ENCODE measurements around the gene BARX2.

The BARX2 gene

GRCh38 chr11:129402206-129403171, 26.8 kb downstream of the BARX2 start:
- no peak for DNase-seq (ENCODE audit: low read depth)

- no peak for DNase-seq (ENCODE audit: low read depth)
These were observed 29.1 kb downstream of the BARX2 start for GRCh38 chr11:129404731-129405130.

GRCh38 chr11:129408865-129409444, 33.3 kb downstream of the BARX2 start:
- no peak for DNase-seq (ENCODE audit: low read depth)

GRCh38 chr11:129410395-129410960, 34.8 kb downstream of the BARX2 start:
- no peak for DNase-seq (ENCODE audit: low read depth)

- DNase-seq (ENCODE audit: low read depth): no peak
These were observed 36.8 kb downstream of the BARX2 start for GRCh38 chr11:129412494-129412893.

DNA sequence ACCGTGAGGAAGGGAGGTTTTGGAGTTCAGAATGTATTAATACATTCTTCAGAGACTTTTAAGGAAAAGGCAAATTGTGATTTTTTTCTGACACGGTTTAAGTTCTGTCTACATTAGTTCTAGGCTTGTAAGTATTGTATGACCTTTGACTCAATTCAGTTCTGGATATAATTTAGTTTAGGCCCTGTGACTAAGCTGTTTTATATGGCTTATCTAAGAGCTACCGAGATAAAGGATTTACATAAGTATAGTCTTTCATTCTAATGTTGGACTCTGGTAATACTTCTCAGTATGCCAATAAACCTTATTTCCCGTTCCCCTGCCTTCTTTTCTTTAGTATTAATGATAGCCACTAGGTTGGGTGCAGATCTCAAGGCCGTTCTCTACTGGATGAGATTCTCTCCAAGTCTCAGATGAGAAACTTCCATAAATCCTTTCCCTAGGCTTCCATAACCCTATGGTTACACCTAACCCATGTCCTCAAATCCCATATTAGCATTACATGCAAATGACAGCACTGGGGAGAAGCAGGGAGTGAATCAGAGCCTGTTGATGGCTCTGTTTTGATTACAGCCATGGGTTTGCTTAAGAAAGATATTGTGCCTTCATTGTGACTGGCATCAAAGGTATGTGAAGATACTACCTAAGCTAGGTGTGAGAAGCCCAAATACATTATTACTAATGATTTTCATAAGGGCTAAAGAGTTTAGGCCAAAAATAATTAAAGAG, 38.7 kb downstream of the BARX2 start:
- no peak for DNase-seq (ENCODE audit: low read depth)

DNA sequence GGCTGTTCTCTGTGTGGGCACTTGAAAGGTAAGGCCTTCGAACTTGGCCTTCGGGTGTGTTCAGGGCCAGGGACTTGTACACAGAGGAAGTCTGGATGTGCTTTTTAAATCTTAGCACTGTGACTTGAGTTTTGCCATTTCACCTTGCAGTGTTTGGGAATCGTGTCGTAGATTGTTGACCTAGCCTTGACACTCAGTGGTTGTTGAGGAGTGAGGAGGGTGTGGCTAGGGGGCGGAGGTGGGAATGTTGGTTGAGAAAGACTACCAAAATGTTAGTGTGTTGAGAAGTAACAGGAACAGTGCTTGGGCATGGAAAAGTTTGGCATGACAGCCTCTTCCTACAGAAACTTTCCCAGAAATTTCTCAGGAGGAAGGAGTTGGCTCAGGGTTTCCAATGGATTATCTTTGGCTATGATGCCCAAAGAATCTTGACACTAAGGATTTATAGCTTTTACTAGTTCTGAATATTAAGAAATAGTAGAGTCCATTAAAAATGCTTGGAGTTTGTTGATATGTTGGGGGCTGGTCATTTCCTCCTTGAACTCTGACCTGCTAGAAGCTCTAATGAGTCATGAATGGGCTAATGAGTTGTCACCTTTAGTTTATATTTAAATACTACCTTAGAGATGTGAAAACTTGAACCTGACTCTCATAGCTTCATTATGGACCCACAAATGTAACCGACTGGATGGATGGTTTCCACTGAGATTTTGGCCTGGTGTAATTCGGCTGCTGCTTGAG, 40.6 kb downstream of the BARX2 start:
- DNase-seq (ENCODE audit: low read depth): no peak

DNA sequence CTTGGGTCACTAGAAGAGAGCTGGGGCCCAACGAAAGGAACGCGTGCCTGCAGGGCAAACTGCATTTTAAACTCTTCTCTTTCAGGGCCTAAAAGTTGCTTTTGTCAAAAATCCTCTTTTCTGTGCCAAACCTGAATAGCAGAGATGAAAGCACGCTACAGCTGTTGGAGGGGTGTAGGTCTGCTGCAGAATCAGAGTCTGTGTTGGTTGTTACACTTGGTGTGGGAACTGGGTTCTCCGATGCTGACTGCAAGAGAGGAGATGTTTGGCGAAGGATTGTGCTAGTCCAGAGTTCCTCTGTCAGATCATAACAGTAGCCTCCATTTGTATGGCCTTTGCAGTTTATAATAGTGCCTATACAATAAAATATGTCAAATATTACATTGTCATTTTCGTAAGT, 41.8 kb downstream of the BARX2 start:
- no peak for DNase-seq (ENCODE audit: low read depth)

GRCh38 chr11:129418039-129418438, 42.4 kb downstream of the BARX2 start:
- no peak for DNase-seq (ENCODE audit: low read depth)

- DNase-seq (ENCODE audit: low read depth): no peak
These were observed 43.7 kb downstream of the BARX2 start for GRCh38 chr11:129419386-129419785.

DNA sequence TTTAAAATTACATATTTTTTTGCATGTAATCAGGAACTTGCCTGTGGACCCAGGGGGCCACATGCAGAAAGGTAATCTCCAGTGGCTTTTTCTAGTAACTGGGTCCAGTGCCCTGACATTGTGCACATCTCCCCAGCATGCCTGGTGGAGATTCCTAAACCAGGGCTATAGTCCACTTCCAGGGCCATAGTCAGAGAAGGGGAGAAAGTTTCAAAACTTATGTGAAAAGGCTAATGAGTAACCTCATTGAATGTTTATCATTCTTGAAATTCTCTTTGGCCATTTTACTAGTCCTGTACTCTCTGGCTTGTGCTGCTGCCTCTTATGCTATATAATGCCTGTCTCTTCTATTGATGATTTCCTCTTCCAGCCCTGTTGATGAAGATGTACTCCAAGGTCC, 47.8 kb downstream of the BARX2 start:
- DNase-seq (ENCODE audit: low read depth): no peak

GRCh38 chr11:129425214-129425613, 49.6 kb downstream of the BARX2 start:
- no peak for DNase-seq (ENCODE audit: low read depth)

GRCh38 chr11:129426038-129426437, 50.4 kb downstream of the BARX2 start:
- no peak for DNase-seq (ENCODE audit: low read depth)

DNA sequence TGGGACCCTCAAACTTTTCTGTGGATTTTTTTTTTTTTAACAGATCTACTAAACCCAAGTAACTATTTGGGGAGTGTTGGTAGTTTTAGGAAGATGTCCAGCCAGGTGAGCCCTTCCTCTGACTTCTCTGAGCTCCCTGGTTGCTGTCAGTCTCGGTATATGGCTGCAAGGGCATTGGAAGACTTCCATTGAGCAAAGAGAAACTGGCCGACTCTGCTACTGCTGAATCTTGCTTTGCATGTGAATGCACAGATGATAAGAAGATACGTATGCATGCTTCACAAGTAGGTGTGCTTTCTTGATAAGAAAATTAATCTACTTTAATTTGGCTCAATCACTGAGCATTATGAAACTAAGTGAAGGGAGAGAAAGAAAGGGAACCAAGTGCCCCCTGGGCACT, 51.1 kb downstream of the BARX2 start:
- no peak for DNase-seq (ENCODE audit: low read depth)

DNA sequence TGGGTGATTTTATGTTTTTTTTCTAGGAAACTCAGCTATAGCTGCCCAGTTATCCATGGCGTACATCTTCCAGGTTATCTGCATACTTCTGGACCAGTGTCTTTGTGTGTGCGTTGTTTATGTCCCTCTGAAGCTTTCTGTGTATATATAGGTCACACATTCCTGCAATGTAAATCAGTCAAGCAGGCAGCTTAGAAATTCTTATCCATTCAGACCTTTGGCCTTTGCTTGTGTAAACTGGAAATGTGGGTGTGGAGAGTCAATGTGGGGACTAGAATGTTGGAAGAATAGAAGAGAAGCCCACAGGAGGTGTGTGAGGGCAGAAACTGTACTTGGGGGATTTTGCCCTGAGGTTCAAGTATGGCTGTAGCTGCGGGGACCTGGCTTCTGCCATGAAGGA, 51.7 kb downstream of the BARX2 start:
- DNase-seq (ENCODE audit: low read depth): no peak

- no peak for DNase-seq (ENCODE audit: low read depth)
These were observed 52.3 kb downstream of the BARX2 start for GRCh38 chr11:129427816-129428406.

GRCh38 chr11:129428557-129428956, 52.9 kb downstream of the BARX2 start:
- no peak for DNase-seq (ENCODE audit: low read depth)

GRCh38 chr11:129434641-129435498, 59.2 kb downstream of the BARX2 start:
- DNase-seq (ENCODE audit: low read depth): no peak

- DNase-seq (ENCODE audit: low read depth): no peak
These were observed 60.0 kb downstream of the BARX2 start for GRCh38 chr11:129435499-129436245.

DNA sequence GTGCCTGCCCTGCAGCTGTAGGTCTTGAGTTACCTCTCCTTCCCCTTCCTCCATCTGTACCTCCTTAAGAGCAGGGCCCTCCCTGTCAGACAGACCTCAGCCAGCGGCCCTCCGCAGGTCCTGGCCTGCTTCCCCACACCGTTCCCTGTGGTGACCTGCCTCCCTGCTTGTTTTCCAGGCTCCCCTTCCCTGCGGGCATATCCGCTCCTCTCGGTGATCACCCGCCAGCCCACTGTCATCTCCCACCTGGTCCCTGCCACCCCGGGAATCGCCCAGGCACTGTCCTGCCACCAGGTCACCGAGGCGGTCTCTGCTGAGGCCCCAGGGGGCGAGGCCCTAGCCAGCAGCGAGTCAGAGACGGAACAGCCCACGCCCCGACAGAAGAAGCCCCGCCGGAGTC, 60.9 kb downstream of the BARX2 start:
- DNase-seq (ENCODE audit: low read depth): no peak

All from amniotic epithelial cell (primary cell).